Transverse colon (tissue), 4 donors: ENCODE data around the gene ZFHX2. TPM values are rescaled to one million over a fixed set of nuclear protein-coding genes. Genes with fewer than 3 reads are reported as not detected.

Source experiments
- DNase-seq: peaks from one replicate; pipeline ENCODE4 v3.0.0-alpha.2; 2019
- H3K27ac ChIP-seq, 4 donors: fragments of 200-600 bp; sonication (generic); 2 replicates each; pipeline ENCODE4 v1.5.1; 2016 to 2018; ENCODE audit warnings: inconsistent platforms in 4 of 4
- H3K27me3 ChIP-seq: fragments of 200-600 bp; sonication (generic); 2 replicates; pipeline ENCODE4 v1.5.1; 2017; ENCODE audit warnings: inconsistent platforms
- H3K36me3 ChIP-seq, 4 donors: fragments of 200-600 bp; sonication (generic); 2 replicates each; pipeline ENCODE4 v1.5.1; 2017 to 2019; ENCODE audit warnings: inconsistent platforms in 4 of 4
- H3K4me1 ChIP-seq, 4 donors: fragments of 200-600 bp; sonication (generic); 2 replicates each; pipeline ENCODE4 v1.5.1; 2017 to 2020; ENCODE audit warnings: inconsistent platforms in 4 of 4
- H3K4me3 ChIP-seq, 4 donors: fragments of 200-600 bp; sonication (generic); 1 replicate in 1 of 4; 2 replicates in 3 of 4; pipeline versions ENCODE4 v1.5.1 to v1.6.1; 2017 to 2019; ENCODE audit warnings: inconsistent platforms in 4 of 4
- H3K9me3 ChIP-seq, 2 donors: fragments of 200-600 bp; sonication (generic); 2 replicates each; pipeline ENCODE4 v1.5.1; 2017 to 2019; ENCODE audit warnings: inconsistent platforms in 2 of 2
- CTCF ChIP-seq, 5 experiments: fragments of 200-600 bp in 3 of 5; fragments of 450-650 bp in 2 of 5; sonication (generic) in 3 of 5; IDR thresholded peaks; 1 replicate in 2 of 5; 2 replicates in 3 of 5; pipeline ENCODE4 v1.5.1; 2016 to 2017; ENCODE audit warnings: antibody characterized with exemption in 5 of 5, inconsistent platforms in 3 of 5, mild to moderate bottlenecking in 2 of 5, moderate library complexity in 1 of 5
- EP300 ChIP-seq: sonication (generic); formaldehyde crosslinking; IDR thresholded peaks from one replicate; pipeline ENCODE4 v1.6.1; 2017; ENCODE audit warnings: antibody characterized with exemption, low read depth
- POLR2A ChIP-seq: fragments of 450-650 bp; IDR thresholded peaks from one replicate; pipeline ENCODE4 v1.6.1; 2016; ENCODE audit warnings: antibody characterized with exemption, mild to moderate bottlenecking, moderate library complexity
- POLR2AphosphoS5 ChIP-seq, 3 donors: sonication (generic); formaldehyde crosslinking; IDR thresholded peaks; one replicate each; pipeline ENCODE4 v1.6.1; 2016; ENCODE audit warnings: antibody characterized with exemption in 3 of 3
- WGBS, 2 donors: methylation state at CpG; one replicate each; pipeline ENCODE4 v1.1.5; 2018; ENCODE audit warnings: low coverage in 1 of 2; 5-methylcytosine and 5-hydroxymethylcytosine counted together
- in situ Hi-C, 4 donors: fragments of 200-750 bp; cut with MboI; loops; one replicate each; pipeline versions ENCODE4 v1.15.0 to v1.15.1; 2017; ENCODE audit warnings: low sequenced_read_pairs in 3 of 4, low pct_ligation_motif_present in 1 of 4, low pct_unique_long_range_greater_than_20kb in 1 of 4
- intact Hi-C: fragments of 100-400 bp; cut with DNase I; formaldehyde crosslinking; loops from one replicate; pipeline ENCODE4 v1.15.1; 2023; ENCODE audit warnings: low total_unique reads
- total RNA-seq, 4 donors: library from RNA; depleted of rRNA; stranded (reverse); fragments of >200 nt; gene quantifications; one replicate each; pipeline ENCODE4 v1.1.0, GENCODE V29; 2016

The ZFHX2 gene
- total RNA-seq, 4 donors from 2014 or later, result 0.20 to 1.1 (median 0.68) TPM

GRCh38 chr14:23582906-23583760 lies 31.6 kb upstream of the ZFHX2 start:
- no peak for DNase-seq
- no peaks in the 10 kb centered on the region for H3K36me3 ChIP-seq
- WGBS, 2 donors, result 83% methylated on average over 3 of the region's 3 CpGs; no CpG with 5 or more reads in 1 of the 2 donors
- H3K4me1 ChIP-seq, result no peaks in the 10 kb centered on the region
- no peaks in the 10 kb centered on the region for H3K9me3 ChIP-seq
- no peak overlapping the region for H3K27ac ChIP-seq
- intact Hi-C loops (no loop called here), in situ Hi-C loops (no loop called here)
- H3K4me3 ChIP-seq, result no peak overlapping the region
- peaks cover 31% of the 10 kb centered on the region for H3K27me3 ChIP-seq
- TF ChIP-seq EP300 (no peak), CTCF (IDR thresholded peaks at IDR 0.05) (no peak), POLR2A (no peak), POLR2AphosphoS5 (IDR thresholded peaks at IDR 0.05) (no peak)

- no peak for TF ChIP-seq POLR2AphosphoS5 (IDR thresholded peaks at IDR 0.05)
- TF ChIP-seq POLR2A, result no peak
- TF ChIP-seq EP300, result no peak
- TF ChIP-seq CTCF (IDR thresholded peaks at IDR 0.05), result no peak
- Histone ChIP-seq H3K4me1 (peaks cover 4 to 18% (median 16%) of the 10 kb centered on the region in 4 donors), H3K27ac (no peak overlapping the region), H3K36me3 (no peaks in the 10 kb centered on the region), H3K27me3 (peaks cover 47% of the 10 kb centered on the region), H3K4me3 (no peak overlapping the region), H3K9me3 (no peaks in the 10 kb centered on the region)
- no CpG with 5 or more reads among the region's 8 CpGs for WGBS, 2 donors
- in situ Hi-C loops, result no loop called here
- intact Hi-C loops, result no loop called here
- DNase-seq, result no peak
These were observed 29.4 kb upstream of the ZFHX2 start for GRCh38 chr14:23580948-23581281.

GRCh38 chr14:23580152-23580926 lies 28.8 kb upstream of the ZFHX2 start:
- H3K27me3 ChIP-seq, result peaks cover 53% of the 10 kb centered on the region
- H3K4me3 ChIP-seq, result no peak overlapping the region
- 87% methylated on average over 24 of the region's 24 CpGs; no CpG with 5 or more reads in 1 of the 2 donors for WGBS, 2 donors
- no peaks in the 10 kb centered on the region for H3K36me3 ChIP-seq
- H3K4me1 ChIP-seq, result peaks cover 4 to 19% (median 18%) of the 10 kb centered on the region in 4 donors
- no peak for DNase-seq
- no peak overlapping the region for H3K27ac ChIP-seq
- H3K9me3 ChIP-seq, result no peaks in the 10 kb centered on the region
- in situ Hi-C loops (no loop called here), intact Hi-C loops (no loop called here)
- TF ChIP-seq CTCF (IDR thresholded peaks at IDR 0.05), result no peak
- TF ChIP-seq POLR2A, result no peak
- no peak for TF ChIP-seq POLR2AphosphoS5 (IDR thresholded peaks at IDR 0.05)
- TF ChIP-seq EP300, result no peak

GRCh38 chr14:23579739-23580138 lies 28.2 kb upstream of the ZFHX2 start:
- intact Hi-C loops (no loop called here), in situ Hi-C loops (no loop called here)
- Histone ChIP-seq H3K27me3 (peaks cover 59% of the 10 kb centered on the region), H3K27ac (no peak overlapping the region), H3K4me1 (peaks cover 4 to 19% (median 18%) of the 10 kb centered on the region in 4 donors), H3K4me3 (no peak overlapping the region), H3K9me3 (no peaks in the 10 kb centered on the region), H3K36me3 (no peaks in the 10 kb centered on the region)
- DNase-seq, result no peak
- TF ChIP-seq POLR2A (no peak), CTCF (IDR thresholded peaks at IDR 0.05) (no peak), EP300 (no peak), POLR2AphosphoS5 (IDR thresholded peaks at IDR 0.05) (no peak)
